GM06990 (cell line): ENCODE results near the gene COL5A1.

ENCODE experiments used
- DNase-seq: peaks from one replicate; pipeline ENCODE4 v3.0.0-alpha.2; 2011; ENCODE audit not compliant: insufficient read length; ENCODE audit errors: extremely low read depth
- H3K27me3 ChIP-seq: replicated peaks from 2 replicates; pipeline ENCODE4 v1.6.0; 2011; ENCODE audit warnings: low read length; ENCODE audit not compliant: control insufficient read depth, insufficient read depth
- H3K36me3 ChIP-seq: 2 replicates; pipeline ENCODE4 v1.5.1; 2011; ENCODE audit warnings: low read length; ENCODE audit not compliant: control insufficient read depth, insufficient read depth
- H3K4me3 ChIP-seq: replicated peaks from 2 replicates; pipeline ENCODE4 v1.5.1; 2011; ENCODE audit warnings: low read depth, mild to moderate bottlenecking, control low read depth, low read length
- TF ChIP-seq, protein P1 (sequence below): IDR thresholded peaks from 2 replicates; pipeline ENCODE4 v1.5.1; 2011; ENCODE audit warnings: low read length, control low read depth, mild to moderate bottlenecking, inconsistent platforms; ENCODE audit not compliant: insufficient read depth, poor library complexity, severe bottlenecking

Gene COL5A1

DNA sequence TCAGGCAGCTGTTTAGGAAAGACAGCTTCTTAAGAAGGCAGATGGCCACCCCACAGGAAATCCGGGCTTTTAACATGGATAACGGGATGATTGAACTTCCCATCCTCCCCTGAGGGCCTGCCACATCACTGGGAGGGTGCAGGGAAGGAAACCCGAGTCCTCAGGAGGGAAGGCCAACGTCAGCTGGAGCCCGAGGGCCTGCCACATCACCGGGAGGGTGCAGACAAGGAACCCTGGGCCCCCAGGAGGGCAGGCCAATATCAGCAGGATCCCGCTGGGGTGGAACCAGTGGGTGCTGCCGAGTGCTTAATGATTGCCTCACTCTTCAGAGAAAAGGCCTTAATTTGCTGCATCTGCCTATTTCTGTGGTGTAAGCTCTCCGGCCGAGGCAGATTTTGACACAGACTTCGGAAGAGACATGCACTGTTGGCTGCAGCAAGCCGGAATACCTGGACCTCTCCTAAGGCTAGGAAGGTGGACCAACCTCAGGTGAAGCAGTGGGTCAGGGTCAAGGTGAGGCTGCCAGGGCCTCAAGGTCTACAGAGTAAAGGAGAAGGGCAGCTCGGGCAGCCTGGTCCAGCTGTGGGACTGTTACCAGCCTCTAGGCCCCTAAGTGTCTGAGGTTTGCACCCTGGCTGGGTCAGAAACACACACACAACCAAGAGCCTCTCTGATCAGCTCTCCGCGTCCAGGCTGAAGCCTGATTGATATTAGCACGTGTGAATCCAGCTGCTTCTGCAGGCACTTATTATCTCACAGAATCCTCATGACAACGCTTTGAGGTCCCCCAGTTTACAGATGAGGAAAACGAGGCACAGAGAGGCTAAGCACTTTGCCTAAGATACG lies 14.8 kb upstream of the COL5A1 start:
- TF ChIP-seq, protein P1, sequence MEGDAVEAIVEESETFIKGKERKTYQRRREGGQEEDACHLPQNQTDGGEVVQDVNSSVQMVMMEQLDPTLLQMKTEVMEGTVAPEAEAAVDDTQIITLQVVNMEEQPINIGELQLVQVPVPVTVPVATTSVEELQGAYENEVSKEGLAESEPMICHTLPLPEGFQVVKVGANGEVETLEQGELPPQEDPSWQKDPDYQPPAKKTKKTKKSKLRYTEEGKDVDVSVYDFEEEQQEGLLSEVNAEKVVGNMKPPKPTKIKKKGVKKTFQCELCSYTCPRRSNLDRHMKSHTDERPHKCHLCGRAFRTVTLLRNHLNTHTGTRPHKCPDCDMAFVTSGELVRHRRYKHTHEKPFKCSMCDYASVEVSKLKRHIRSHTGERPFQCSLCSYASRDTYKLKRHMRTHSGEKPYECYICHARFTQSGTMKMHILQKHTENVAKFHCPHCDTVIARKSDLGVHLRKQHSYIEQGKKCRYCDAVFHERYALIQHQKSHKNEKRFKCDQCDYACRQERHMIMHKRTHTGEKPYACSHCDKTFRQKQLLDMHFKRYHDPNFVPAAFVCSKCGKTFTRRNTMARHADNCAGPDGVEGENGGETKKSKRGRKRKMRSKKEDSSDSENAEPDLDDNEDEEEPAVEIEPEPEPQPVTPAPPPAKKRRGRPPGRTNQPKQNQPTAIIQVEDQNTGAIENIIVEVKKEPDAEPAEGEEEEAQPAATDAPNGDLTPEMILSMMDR, result no peak
- no peak for DNase-seq
- Histone ChIP-seq H3K36me3 (no peaks in the 10 kb centered on the region), H3K4me3 (no peak overlapping the region), H3K27me3 (no peaks in the 10 kb centered on the region; the same call in 1 of the 2 replicates)

DNA sequence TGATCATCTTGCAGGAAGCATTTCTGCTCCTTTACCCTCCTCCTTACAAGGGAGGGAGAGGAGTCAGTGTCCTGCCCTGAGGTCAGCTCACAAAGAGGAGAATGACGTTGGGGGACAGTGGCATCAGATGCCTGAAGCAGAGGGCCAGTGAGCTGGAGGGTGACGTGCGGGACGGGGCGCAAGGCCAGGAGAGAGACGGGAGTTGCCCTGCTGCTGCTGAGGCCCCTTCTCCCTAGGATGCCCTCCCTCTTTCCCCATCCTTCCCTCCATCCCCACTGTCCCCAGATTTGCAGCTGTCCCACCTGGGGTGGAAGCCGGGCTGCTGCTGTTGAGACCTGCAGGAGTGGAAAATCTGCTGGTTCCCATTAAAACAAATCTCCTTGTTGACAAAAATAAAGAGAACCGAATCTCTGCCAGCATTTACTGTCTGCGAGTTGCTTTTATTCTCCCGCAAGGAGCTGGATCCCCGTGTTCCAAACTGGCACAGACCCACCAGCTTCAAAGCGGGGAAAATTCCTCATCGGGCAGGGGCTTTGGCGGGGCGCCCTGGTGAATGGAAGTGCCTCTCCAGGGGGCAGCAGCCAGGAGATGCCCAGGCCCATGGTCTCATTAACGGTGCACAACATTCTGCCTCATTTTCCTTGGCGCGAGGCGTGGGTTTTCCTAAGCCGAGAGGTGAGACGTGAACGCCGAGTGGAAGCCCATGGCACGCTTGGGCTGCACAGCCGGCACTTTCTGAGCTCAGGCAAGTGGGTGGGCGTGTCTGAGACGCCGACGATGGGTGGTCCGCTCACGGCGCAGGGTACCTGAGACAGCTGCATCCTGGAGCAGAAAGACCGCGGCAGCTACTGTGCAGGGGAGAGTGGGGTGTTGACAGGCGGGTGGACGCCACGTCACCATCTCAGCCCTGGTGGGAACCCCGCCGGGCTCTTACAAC lies 13.9 kb upstream of the COL5A1 start:
- H3K4me3 ChIP-seq, result no peak overlapping the region
- no peak for DNase-seq
- no peaks in the 10 kb centered on the region; the same call in 1 of the 2 replicates for H3K27me3 ChIP-seq
- TF ChIP-seq, protein P1, result no peak
- H3K36me3 ChIP-seq, result no peaks in the 10 kb centered on the region

DNA sequence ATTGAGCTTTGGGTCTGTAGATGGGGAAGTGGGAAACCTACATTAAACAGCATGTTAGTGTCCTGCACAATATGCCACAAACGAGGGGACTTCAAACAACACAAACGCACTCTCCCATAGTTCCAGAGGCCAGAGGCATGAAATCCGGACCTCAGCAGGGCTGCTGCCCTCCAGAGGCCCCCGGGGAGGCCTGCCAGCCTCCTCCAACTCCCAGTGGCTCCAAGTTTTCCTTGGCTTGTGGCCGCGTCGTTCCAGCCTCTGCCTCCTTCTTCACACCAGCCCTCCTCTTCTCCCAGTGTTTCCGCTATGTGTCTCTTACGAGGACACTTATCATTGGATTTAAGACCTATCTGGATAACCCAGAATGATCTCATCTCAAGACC lies 13.3 kb upstream of the COL5A1 start:
- H3K36me3 ChIP-seq, result no peaks in the 10 kb centered on the region
- no peak overlapping the region for H3K4me3 ChIP-seq
- no peak for DNase-seq
- no peaks in the 10 kb centered on the region; the same call in 1 of the 2 replicates for H3K27me3 ChIP-seq
- TF ChIP-seq, protein P1, result no peak

DNA sequence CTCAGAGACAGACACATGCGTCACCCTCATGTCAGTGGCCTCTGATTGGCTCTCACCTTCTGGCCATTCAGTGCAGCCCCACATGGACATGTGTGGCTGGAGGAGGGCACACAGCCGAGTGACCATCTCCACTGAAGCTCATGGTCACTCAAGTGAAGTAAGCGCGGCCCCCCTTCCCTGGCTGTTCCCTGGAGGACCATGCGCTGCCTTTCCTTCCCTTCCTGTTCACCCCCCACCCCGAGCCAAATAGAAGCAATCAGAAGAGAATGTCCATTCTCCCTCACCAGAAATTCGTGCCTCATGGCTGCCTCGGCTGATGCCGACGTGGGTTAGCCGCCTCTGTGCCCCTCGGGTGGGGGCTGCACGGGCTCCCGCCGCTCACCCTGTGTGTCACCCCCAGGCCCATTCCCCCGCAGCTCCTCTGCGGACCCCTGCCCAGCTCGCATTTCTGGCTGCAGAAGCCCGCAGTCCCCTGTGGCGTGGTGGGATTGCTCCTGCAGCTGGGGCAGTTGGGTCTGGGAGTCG lies 12.5 kb upstream of the COL5A1 start:
- Histone ChIP-seq H3K4me3 (no peak overlapping the region), H3K36me3 (no peaks in the 10 kb centered on the region), H3K27me3 (no peaks in the 10 kb centered on the region; the same call in 1 of the 2 replicates)
- TF ChIP-seq, protein P1, result no peak
- no peak for DNase-seq

DNA sequence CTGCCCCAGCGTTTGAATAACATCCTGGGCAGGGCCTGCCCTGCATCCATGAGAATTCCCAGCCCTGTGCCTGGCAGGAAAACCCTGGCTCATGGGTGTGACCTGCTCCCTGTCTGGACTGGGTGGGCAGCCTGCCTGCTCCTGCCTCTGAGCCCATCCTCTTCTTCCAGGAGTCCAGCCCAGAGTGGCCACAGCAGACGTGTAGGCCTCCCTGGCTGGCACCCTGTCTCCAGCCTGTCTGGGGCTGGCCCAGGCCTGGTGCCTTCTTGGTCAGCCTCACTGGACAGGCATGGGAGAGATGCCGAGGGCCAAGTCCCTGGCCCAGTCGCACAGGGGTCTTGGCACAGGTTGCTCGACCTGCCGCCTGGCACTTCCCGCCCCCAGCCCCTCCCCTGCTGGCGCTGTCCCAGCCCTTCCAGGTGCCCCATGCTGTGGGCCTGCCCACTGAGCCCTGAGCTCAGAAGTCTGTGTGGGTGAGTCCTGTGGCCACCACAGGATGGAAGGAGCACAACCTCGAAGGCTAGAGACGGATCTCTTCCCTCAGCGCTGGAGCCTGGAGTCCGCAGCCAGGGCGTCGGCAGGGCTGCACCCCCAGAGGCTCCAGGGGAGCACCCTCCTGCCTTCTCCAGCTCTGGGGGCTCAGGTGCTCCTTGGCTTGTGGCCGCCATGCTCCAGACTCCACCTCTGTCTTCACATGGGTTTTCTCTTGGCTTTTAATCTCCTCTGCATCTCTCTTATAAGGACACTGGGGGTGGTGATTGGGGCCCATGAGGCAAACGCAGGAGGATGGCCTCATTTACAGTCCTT lies 11.8 kb upstream of the COL5A1 start:
- TF ChIP-seq, protein P1, result no peak
- no peaks in the 10 kb centered on the region for H3K36me3 ChIP-seq
- no peaks in the 10 kb centered on the region; the same call in 1 of the 2 replicates for H3K27me3 ChIP-seq
- DNase-seq, result no peak
- no peak overlapping the region for H3K4me3 ChIP-seq
